ENCODE data around the gene HDX. TPM values are rescaled to one million over a fixed set of nuclear protein-coding genes. Genes with fewer than 3 reads are reported as not detected.

Gene HDX
- polyA plus RNA-seq, 1 donor from 2014 or later, result 3.1 TPM

- H3K9me2 ChIP-seq (ENCODE audit: insufficient read depth, low read length), result no peaks in the 10 kb centered on the region
- H3K4me2 ChIP-seq (ENCODE audit: low read length), result no peak overlapping the region
- H3K9me3 ChIP-seq (ENCODE audit: low read length), result no peaks in the 10 kb centered on the region
- no peak for TF ChIP-seq POLR2AphosphoS5 (IDR thresholded peaks at IDR 0.05)
- TF ChIP-seq, protein P1, sequence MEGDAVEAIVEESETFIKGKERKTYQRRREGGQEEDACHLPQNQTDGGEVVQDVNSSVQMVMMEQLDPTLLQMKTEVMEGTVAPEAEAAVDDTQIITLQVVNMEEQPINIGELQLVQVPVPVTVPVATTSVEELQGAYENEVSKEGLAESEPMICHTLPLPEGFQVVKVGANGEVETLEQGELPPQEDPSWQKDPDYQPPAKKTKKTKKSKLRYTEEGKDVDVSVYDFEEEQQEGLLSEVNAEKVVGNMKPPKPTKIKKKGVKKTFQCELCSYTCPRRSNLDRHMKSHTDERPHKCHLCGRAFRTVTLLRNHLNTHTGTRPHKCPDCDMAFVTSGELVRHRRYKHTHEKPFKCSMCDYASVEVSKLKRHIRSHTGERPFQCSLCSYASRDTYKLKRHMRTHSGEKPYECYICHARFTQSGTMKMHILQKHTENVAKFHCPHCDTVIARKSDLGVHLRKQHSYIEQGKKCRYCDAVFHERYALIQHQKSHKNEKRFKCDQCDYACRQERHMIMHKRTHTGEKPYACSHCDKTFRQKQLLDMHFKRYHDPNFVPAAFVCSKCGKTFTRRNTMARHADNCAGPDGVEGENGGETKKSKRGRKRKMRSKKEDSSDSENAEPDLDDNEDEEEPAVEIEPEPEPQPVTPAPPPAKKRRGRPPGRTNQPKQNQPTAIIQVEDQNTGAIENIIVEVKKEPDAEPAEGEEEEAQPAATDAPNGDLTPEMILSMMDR (IDR thresholded peaks at IDR 0.05; ENCODE audit: poor library complexity, severe bottlenecking), result no peak
- no peak for TF ChIP-seq RAD21 (conservative IDR thresholded peaks at IDR 0.05)
- no peak for TF ChIP-seq TAF1 (IDR thresholded peaks at IDR 0.05; ENCODE audit: low read depth)
- no peak for TF ChIP-seq SMC3 (conservative IDR thresholded peaks at IDR 0.05; ENCODE audit: poor library complexity)
- TF ChIP-seq, protein P2, sequence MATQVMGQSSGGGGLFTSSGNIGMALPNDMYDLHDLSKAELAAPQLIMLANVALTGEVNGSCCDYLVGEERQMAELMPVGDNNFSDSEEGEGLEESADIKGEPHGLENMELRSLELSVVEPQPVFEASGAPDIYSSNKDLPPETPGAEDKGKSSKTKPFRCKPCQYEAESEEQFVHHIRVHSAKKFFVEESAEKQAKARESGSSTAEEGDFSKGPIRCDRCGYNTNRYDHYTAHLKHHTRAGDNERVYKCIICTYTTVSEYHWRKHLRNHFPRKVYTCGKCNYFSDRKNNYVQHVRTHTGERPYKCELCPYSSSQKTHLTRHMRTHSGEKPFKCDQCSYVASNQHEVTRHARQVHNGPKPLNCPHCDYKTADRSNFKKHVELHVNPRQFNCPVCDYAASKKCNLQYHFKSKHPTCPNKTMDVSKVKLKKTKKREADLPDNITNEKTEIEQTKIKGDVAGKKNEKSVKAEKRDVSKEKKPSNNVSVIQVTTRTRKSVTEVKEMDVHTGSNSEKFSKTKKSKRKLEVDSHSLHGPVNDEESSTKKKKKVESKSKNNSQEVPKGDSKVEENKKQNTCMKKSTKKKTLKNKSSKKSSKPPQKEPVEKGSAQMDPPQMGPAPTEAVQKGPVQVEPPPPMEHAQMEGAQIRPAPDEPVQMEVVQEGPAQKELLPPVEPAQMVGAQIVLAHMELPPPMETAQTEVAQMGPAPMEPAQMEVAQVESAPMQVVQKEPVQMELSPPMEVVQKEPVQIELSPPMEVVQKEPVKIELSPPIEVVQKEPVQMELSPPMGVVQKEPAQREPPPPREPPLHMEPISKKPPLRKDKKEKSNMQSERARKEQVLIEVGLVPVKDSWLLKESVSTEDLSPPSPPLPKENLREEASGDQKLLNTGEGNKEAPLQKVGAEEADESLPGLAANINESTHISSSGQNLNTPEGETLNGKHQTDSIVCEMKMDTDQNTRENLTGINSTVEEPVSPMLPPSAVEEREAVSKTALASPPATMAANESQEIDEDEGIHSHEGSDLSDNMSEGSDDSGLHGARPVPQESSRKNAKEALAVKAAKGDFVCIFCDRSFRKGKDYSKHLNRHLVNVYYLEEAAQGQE (IDR thresholded peaks at IDR 0.05; ENCODE audit: borderline replicate concordance), result no peak
- TF ChIP-seq MXI1 (conservative IDR thresholded peaks at IDR 0.05; ENCODE audit: poor library complexity, severe bottlenecking), result no peak
- TF ChIP-seq EP300 (conservative IDR thresholded peaks at IDR 0.05; ENCODE audit: poor library complexity, severe bottlenecking), result no peak
- TF ChIP-seq EZH2 (IDR thresholded peaks at IDR 0.05; ENCODE audit: borderline replicate concordance, insufficient read depth, low read length, poor library complexity, severe bottlenecking), result no peak
- H3K36me3 ChIP-seq (ENCODE audit: insufficient read depth, low read length), result no peaks in the 10 kb centered on the region
- no peaks in the 10 kb centered on the region for H3K79me2 ChIP-seq (replicated peaks; ENCODE audit: insufficient read depth, low read length)
- H3K9ac ChIP-seq (ENCODE audit: low read length), result no peak overlapping the region
- no peaks in the 10 kb centered on the region for H3K27me3 ChIP-seq (ENCODE audit: insufficient read depth, low read depth, low read length)
- no peak overlapping the region for H2AFZ ChIP-seq (ENCODE audit: low read depth, low read length)
- no peaks in the 10 kb centered on the region for H3F3A ChIP-seq (ENCODE audit: insufficient read depth, low read length, poor library complexity, severe bottlenecking)
- H3K4me3 ChIP-seq (ENCODE audit: low read length), result no peak overlapping the region
- no peak overlapping the region for H3K27ac ChIP-seq (ENCODE audit: low read length)
- no peaks in the 10 kb centered on the region for H4K20me1 ChIP-seq (ENCODE audit: insufficient read depth)
These were observed 162.5 kb downstream of the HDX start for GRCh38 chrX:84339507-84340364.

- Histone ChIP-seq H4K20me1 (ENCODE audit: insufficient read depth) (no peaks in the 10 kb centered on the region), H3K27me3 (ENCODE audit: insufficient read depth, low read depth, low read length) (no peaks in the 10 kb centered on the region), H3K4me2 (ENCODE audit: low read length) (no peak overlapping the region), H3K9me2 (ENCODE audit: insufficient read depth, low read length) (no peaks in the 10 kb centered on the region), H3K9ac (ENCODE audit: low read length) (no peak overlapping the region), H3K79me2 (replicated peaks; ENCODE audit: insufficient read depth, low read length) (no peaks in the 10 kb centered on the region), H3K9me3 (ENCODE audit: low read length) (no peaks in the 10 kb centered on the region), H3K27ac (ENCODE audit: low read length) (no peak overlapping the region), H2AFZ (ENCODE audit: low read depth, low read length) (no peak overlapping the region), H3K36me3 (ENCODE audit: insufficient read depth, low read length) (no peaks in the 10 kb centered on the region), H3K4me3 (ENCODE audit: low read length) (no peak overlapping the region), H3F3A (ENCODE audit: insufficient read depth, low read length, poor library complexity, severe bottlenecking) (no peaks in the 10 kb centered on the region)
- TF ChIP-seq RAD21 (conservative IDR thresholded peaks at IDR 0.05) (no peak), EZH2 (IDR thresholded peaks at IDR 0.05; ENCODE audit: borderline replicate concordance, insufficient read depth, low read length, poor library complexity, severe bottlenecking) (no peak), TAF1 (IDR thresholded peaks at IDR 0.05; ENCODE audit: low read depth) (no peak), SMC3 (conservative IDR thresholded peaks at IDR 0.05; ENCODE audit: poor library complexity) (no peak), EP300 (conservative IDR thresholded peaks at IDR 0.05; ENCODE audit: poor library complexity, severe bottlenecking) (no peak)
- TF ChIP-seq, protein P1 (IDR thresholded peaks at IDR 0.05; ENCODE audit: poor library complexity, severe bottlenecking), result no peak
These were observed 165.6 kb downstream of the HDX start for GRCh38 chrX:84336646-84337045.

Measured in neural cell (in vitro differentiated cells).